Upper lobe of left lung (tissue), 6 donors: ENCODE results near the gene COA8. TPM values are rescaled to one million over a fixed set of nuclear protein-coding genes. Genes with fewer than 3 reads are reported as not detected.
A peak's percentile ranks its signal among the peaks of the same experiment; 100 is the strongest.

Experiments
- ATAC-seq, 2 donors: fragments of 200-7000 bp; cut with Tn5 transposase; one replicate each; pipeline ENCODE4 v1.9.1; 2022; ENCODE audit warnings: mild to moderate bottlenecking in 2 of 2, moderate library complexity in 2 of 2; ENCODE audit not compliant: low FRiP score in 2 of 2
- DNase-seq, 2 donors: peaks; one replicate each; pipeline ENCODE4 v3.0.0-alpha.2; 2019 to 2020
- H3K27ac ChIP-seq, 4 donors: fragments of 200-600 bp; sonication (generic); one replicate each; pipeline ENCODE4 v1.5.1; 2016 to 2019
- H3K27me3 ChIP-seq, 4 donors: fragments of 200-600 bp; sonication (generic); one replicate each; pipeline ENCODE4 v1.5.1; 2017 to 2019
- H3K36me3 ChIP-seq, 4 donors: fragments of 200-600 bp; sonication (generic); one replicate each; pipeline ENCODE4 v1.5.1; 2016 to 2019
- H3K4me1 ChIP-seq, 4 donors: fragments of 200-600 bp; sonication (generic); one replicate each; pipeline ENCODE4 v1.5.1; 2018 to 2019
- H3K4me3 ChIP-seq, 4 donors: fragments of 200-600 bp; sonication (generic); one replicate each; pipeline ENCODE4 v1.5.1; 2017 to 2019; ENCODE audit warnings: mild to moderate bottlenecking in 2 of 4, moderate library complexity in 1 of 4
- H3K9me3 ChIP-seq, 4 donors: fragments of 200-600 bp; sonication (generic); one replicate each; pipeline ENCODE4 v1.5.1; 2018 to 2019
- EP300 ChIP-seq, 4 donors: sonication (generic); formaldehyde crosslinking; IDR thresholded peaks; one replicate each; pipeline ENCODE4 v1.5.1; 2017; ENCODE audit warnings: antibody characterized with exemption in 4 of 4, control low read depth in 2 of 4
- POLR2A ChIP-seq, 4 donors: fragments of 450-650 bp; IDR thresholded peaks; one replicate each; pipeline ENCODE4 v1.5.1; 2016 to 2017; ENCODE audit warnings: antibody characterized with exemption in 4 of 4, mild to moderate bottlenecking in 2 of 4
- POLR2AphosphoS5 ChIP-seq, 2 donors: sonication (generic); formaldehyde crosslinking; IDR thresholded peaks; one replicate each; pipeline ENCODE4 v1.5.1; 2017; ENCODE audit warnings: antibody characterized with exemption in 2 of 2
- WGBS, 2 donors: methylation state at CpG; one replicate each; pipeline ENCODE4 v1.1.5; 2017 to 2018; 5-methylcytosine and 5-hydroxymethylcytosine counted together
- total RNA-seq, 6 donors: library from RNA; depleted of rRNA in 4 of 6; stranded (reverse); fragments of >200 nt in 4 of 6; gene quantifications; one replicate each; pipeline versions ENCODE4 v1.1.0 to v1.2.1, GENCODE V29; 2016 to 2021
- TF ChIP-seq, protein P1 (sequence below), 6 experiments: fragments of 450-650 bp in 4 of 6; fragments of 200-600 bp in 2 of 6; sonication (generic) in 2 of 6; IDR thresholded peaks; one replicate each; pipeline ENCODE4 v1.5.1; 2016 to 2019; ENCODE audit warnings: antibody characterized with exemption in 6 of 6
- donor health status: DM: no; HTN: no; CAD: no; lungs with moderate emphysema.
- donor health status: DM: no; HTN: yes; CAD: no; lungs with severe emphysema.

The COA8 gene
- total RNA-seq, 6 donors from 2014 or later = 12.6 to 38.3 (median 28.6) TPM

DNA sequence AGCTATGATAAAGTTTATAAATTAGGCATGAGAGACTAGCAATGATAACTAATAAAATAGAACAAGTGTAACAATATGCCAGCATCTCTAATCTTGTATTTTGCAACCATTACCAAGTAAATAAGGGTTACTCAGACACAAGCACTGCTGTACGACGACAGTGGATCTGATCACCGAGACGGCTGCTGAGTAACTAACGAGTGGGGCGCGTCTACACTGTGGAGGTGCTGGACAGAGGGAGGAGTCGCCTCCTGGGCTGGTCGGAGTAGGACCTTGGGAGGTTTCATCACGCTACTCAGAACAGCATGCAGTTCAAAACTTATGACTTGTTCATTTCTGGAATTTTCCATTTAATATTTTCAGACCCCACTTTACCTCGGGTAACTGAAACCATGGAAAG is 18.4 kb downstream of the COA8 start:
- Histone ChIP-seq H3K9me3 (no peaks in the 10 kb centered on the region), H3K36me3 (peaks cover 0 to 38% (median 12%) of the 10 kb centered on the region in 4 donors), H3K4me3 (no peak overlapping the region), H3K4me1 (peaks cover 10 to 24% (median 16%) of the 10 kb centered on the region in 4 donors), H3K27me3 (no peaks in the 10 kb centered on the region), H3K27ac (no peak overlapping the region)
- WGBS, 2 donors = 89 to 91% methylated on average over 11 of the region's 11 CpGs
- TF ChIP-seq, protein P1, sequence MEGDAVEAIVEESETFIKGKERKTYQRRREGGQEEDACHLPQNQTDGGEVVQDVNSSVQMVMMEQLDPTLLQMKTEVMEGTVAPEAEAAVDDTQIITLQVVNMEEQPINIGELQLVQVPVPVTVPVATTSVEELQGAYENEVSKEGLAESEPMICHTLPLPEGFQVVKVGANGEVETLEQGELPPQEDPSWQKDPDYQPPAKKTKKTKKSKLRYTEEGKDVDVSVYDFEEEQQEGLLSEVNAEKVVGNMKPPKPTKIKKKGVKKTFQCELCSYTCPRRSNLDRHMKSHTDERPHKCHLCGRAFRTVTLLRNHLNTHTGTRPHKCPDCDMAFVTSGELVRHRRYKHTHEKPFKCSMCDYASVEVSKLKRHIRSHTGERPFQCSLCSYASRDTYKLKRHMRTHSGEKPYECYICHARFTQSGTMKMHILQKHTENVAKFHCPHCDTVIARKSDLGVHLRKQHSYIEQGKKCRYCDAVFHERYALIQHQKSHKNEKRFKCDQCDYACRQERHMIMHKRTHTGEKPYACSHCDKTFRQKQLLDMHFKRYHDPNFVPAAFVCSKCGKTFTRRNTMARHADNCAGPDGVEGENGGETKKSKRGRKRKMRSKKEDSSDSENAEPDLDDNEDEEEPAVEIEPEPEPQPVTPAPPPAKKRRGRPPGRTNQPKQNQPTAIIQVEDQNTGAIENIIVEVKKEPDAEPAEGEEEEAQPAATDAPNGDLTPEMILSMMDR (IDR thresholded peaks at IDR 0.05) = no peak
- no peak for TF ChIP-seq POLR2A (IDR thresholded peaks at IDR 0.05)
- no peak for TF ChIP-seq POLR2AphosphoS5 (IDR thresholded peaks at IDR 0.05)
- no peak for TF ChIP-seq EP300 (IDR thresholded peaks at IDR 0.05)
- no peak for DNase-seq
- no peak for ATAC-seq

DNA sequence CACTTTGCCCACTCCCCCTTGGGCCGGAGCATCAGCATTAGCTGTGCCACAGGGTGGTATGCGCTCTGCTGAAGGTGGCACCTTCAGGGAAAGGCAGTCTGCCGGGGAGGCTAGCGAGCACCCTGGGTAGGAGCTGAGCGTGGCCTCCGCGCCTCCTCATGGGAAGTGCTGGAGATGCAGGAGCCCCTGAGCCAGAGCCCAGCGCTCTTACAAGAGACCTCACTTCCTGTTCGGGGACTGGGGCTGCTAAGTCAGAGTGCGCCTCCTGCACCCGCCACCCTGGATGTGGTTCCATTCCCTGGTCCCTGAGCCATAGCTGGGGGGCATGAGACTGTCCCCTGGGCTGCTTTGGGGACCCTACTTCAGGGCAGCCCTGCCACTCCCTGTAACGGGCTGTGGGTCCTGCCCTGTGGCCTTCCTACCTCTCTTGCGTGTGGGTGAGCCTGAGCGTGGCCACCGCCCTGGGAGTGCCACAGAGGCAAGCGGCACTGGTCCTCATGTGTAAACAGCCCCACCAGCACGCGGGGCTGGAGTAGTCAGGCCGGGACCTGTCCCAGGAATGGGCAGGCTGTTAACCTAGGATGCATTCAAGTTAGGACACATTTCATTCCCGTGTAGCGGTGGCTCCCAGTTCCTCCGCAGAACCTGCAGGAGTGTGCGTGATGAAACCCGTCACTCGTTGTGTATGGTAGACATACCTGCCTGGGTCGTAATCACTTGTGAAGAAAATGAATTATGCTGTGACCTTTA is 19.4 kb downstream of the COA8 start:
- no peak overlapping the region for H3K27ac ChIP-seq
- 88 to 95% methylated on average over 14 to 25 of the region's 26 CpGs for WGBS, 2 donors
- peak; percentile 8 to 60 for ATAC-seq
- TF ChIP-seq POLR2AphosphoS5 (IDR thresholded peaks at IDR 0.05) (no peak), POLR2A (IDR thresholded peaks at IDR 0.05) (no peak), EP300 (IDR thresholded peaks at IDR 0.05) (no peak)
- TF ChIP-seq, protein P1 (IDR thresholded peaks at IDR 0.05) = no peak
- DNase-seq = peak in 1 of 2 donors; percentile 74
- no peaks in the 10 kb centered on the region for H3K9me3 ChIP-seq
- no peaks in the 10 kb centered on the region for H3K27me3 ChIP-seq
- H3K4me1 ChIP-seq = peaks cover 2 to 15% (median 9%) of the 10 kb centered on the region in 4 donors
- H3K4me3 ChIP-seq = no peak overlapping the region
- H3K36me3 ChIP-seq = peaks cover 0 to 37% (median 12%) of the 10 kb centered on the region in 4 donors

GRCh38 chr14:103584326-103584915 is 21.7 kb downstream of the COA8 start:
- 77 to 83% methylated on average over 11 of the region's 11 CpGs for WGBS, 2 donors
- no peak for ATAC-seq
- no peak overlapping the region for H3K4me3 ChIP-seq
- no peak for DNase-seq
- peaks cover 0 to 37% (median 7%) of the 10 kb centered on the region in 4 donors for H3K36me3 ChIP-seq
- H3K4me1 ChIP-seq = no peaks in the 10 kb centered on the region
- TF ChIP-seq POLR2AphosphoS5 (IDR thresholded peaks at IDR 0.05) (no peak), EP300 (IDR thresholded peaks at IDR 0.05) (no peak), POLR2A (IDR thresholded peaks at IDR 0.05) (no peak)
- TF ChIP-seq, protein P1 (IDR thresholded peaks at IDR 0.05) = no peak
- no peaks in the 10 kb centered on the region for H3K27me3 ChIP-seq
- H3K27ac ChIP-seq = no peak overlapping the region
- H3K9me3 ChIP-seq = no peaks in the 10 kb centered on the region

DNA sequence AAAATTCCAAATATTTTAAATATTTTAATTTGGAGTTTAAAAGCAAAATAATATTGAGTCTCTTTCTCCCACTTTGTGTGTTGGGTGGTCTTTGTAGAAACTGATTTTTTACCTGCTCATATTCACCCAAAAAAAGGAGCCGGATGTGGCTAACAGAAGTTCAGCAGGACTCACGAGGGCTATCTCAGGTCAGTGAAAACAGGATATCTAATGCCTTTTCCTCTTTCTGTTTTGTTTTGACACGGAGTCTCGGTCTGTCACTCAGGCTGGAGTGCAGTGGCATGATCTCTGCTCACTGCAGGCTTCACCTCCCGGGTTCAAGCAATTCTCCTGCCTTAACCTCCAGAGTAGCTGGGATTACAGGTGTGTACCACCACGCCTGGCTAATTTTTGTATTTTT is 30.8 kb downstream of the COA8 start:
- H3K4me1 ChIP-seq = peaks cover 0 to 11% (median 6%) of the 10 kb centered on the region in 4 donors
- no peaks in the 10 kb centered on the region for H3K27me3 ChIP-seq
- ATAC-seq (no peak), DNase-seq (no peak)
- TF ChIP-seq EP300 (IDR thresholded peaks at IDR 0.05) = no peak
- WGBS, 2 donors = 65 to 76% methylated on average over 5 to 6 of the region's 6 CpGs
- no peaks in the 10 kb centered on the region for H3K9me3 ChIP-seq
- no peak overlapping the region for H3K27ac ChIP-seq
- no peak overlapping the region for H3K4me3 ChIP-seq
- H3K36me3 ChIP-seq = peaks cover 0 to 24% (median 13%) of the 10 kb centered on the region in 4 donors

GRCh38 chr14:103594265-103594664 is 31.5 kb downstream of the COA8 start:
- 62 to 65% methylated on average over 9 of the region's 11 CpGs for WGBS, 2 donors
- Histone ChIP-seq H3K36me3 (peaks cover 0 to 17% (median 13%) of the 10 kb centered on the region in 4 donors), H3K4me3 (no peak overlapping the region), H3K27ac (peak overlapping the region in 1 of 4 donors; percentile 44), H3K27me3 (no peaks in the 10 kb centered on the region), H3K4me1 (peaks cover 0 to 11% (median 6%) of the 10 kb centered on the region in 4 donors), H3K9me3 (no peaks in the 10 kb centered on the region)
- ATAC-seq = no peak
- DNase-seq = no peak
- no peak for TF ChIP-seq POLR2AphosphoS5 (IDR thresholded peaks at IDR 0.05)
- TF ChIP-seq, protein P1 (IDR thresholded peaks at IDR 0.05) = no peak
- TF ChIP-seq POLR2A (IDR thresholded peaks at IDR 0.05) = no peak
- no peak for TF ChIP-seq EP300 (IDR thresholded peaks at IDR 0.05)
